Measurements from ENCODE around the gene STING1.

DNA sequence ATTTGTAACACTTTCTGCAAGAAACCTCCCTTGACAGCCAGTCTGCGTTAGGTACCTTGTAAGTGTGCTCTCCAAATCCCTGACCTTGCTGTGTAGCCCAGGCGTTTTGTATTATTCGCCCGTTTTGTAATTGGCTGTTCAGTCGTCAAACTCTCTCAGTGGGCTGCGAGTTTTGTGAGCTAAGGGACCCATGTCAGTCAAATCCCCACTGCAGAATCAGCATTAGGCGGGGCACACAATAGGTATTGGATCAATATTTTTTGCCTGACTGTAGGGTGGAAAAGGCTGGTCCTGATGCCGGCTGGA is 43.9 kb downstream of the STING1 start:
- TF ChIP-seq, protein P1, sequence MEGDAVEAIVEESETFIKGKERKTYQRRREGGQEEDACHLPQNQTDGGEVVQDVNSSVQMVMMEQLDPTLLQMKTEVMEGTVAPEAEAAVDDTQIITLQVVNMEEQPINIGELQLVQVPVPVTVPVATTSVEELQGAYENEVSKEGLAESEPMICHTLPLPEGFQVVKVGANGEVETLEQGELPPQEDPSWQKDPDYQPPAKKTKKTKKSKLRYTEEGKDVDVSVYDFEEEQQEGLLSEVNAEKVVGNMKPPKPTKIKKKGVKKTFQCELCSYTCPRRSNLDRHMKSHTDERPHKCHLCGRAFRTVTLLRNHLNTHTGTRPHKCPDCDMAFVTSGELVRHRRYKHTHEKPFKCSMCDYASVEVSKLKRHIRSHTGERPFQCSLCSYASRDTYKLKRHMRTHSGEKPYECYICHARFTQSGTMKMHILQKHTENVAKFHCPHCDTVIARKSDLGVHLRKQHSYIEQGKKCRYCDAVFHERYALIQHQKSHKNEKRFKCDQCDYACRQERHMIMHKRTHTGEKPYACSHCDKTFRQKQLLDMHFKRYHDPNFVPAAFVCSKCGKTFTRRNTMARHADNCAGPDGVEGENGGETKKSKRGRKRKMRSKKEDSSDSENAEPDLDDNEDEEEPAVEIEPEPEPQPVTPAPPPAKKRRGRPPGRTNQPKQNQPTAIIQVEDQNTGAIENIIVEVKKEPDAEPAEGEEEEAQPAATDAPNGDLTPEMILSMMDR (IDR thresholded peaks at IDR 0.05), result no peak
- TF ChIP-seq POLR2A (IDR thresholded peaks at IDR 0.05), result no peak
